Measurements from ENCODE around the gene TNKS1BP1. TPM values are rescaled to one million over a fixed set of nuclear protein-coding genes. Genes with fewer than 3 reads are reported as not detected.

Gene TNKS1BP1
- total and polyA plus RNA-seq, 7 donors, result 63.9 to 288 (median 80.1) TPM

DNA sequence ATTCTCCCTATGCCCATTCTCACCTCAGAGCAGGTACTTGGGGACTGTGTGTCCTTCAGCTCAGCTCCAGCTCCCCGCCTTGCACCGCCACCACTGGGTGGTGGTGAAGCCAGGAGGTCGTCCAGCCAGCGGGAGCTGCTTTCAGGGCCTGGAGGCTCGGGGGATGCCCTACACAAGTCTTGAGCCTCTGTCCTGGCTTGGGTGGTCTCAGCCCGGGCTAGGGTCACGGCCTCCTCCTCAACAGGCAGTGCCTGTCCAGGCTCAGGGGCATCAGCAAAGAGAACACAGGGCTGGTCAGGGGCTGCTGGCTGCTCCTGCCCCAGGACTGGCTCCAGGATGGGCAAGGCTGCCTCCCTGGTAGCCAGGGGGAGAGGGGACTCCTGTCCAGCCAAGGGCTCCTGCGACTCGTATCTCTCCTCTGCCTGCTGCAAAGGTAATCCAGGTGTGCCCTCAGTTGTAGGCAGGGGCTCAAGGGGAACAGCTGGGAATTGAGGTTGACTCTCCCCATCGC, 12.2 kb downstream of the TNKS1BP1 start:
- intact Hi-C loops (cut with DNase I), result no loop called here
- Histone ChIP-seq H3K4me3 (peak overlapping the region; percentile 68), H3K27me3 (ENCODE audit: insufficient read depth in 3 of 3, low read length in 2 of 3) (no peaks in the 10 kb centered on the region), H3K4me1 (peaks cover 59% of the 10 kb centered on the region), H3K9me3 (no peaks in the 10 kb centered on the region), H3K36me3 (ENCODE audit: insufficient read depth in 1 of 2, low read depth in 1 of 2) (peaks cover 0 to 67% of the 10 kb centered on the region in 2 donors), H3K27ac (peak overlapping the region; percentile 92)
- 75 to 86% (median 83%) methylated on average over 10 of the region's 10 CpGs for WGBS, 3 donors
- ATAC-seq, result no peak
- peak in 1 of 2 donors; percentile 60 for DNase-seq
- TF ChIP-seq, protein P1, sequence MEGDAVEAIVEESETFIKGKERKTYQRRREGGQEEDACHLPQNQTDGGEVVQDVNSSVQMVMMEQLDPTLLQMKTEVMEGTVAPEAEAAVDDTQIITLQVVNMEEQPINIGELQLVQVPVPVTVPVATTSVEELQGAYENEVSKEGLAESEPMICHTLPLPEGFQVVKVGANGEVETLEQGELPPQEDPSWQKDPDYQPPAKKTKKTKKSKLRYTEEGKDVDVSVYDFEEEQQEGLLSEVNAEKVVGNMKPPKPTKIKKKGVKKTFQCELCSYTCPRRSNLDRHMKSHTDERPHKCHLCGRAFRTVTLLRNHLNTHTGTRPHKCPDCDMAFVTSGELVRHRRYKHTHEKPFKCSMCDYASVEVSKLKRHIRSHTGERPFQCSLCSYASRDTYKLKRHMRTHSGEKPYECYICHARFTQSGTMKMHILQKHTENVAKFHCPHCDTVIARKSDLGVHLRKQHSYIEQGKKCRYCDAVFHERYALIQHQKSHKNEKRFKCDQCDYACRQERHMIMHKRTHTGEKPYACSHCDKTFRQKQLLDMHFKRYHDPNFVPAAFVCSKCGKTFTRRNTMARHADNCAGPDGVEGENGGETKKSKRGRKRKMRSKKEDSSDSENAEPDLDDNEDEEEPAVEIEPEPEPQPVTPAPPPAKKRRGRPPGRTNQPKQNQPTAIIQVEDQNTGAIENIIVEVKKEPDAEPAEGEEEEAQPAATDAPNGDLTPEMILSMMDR (IDR thresholded peaks at IDR 0.05), result no peak

DNA sequence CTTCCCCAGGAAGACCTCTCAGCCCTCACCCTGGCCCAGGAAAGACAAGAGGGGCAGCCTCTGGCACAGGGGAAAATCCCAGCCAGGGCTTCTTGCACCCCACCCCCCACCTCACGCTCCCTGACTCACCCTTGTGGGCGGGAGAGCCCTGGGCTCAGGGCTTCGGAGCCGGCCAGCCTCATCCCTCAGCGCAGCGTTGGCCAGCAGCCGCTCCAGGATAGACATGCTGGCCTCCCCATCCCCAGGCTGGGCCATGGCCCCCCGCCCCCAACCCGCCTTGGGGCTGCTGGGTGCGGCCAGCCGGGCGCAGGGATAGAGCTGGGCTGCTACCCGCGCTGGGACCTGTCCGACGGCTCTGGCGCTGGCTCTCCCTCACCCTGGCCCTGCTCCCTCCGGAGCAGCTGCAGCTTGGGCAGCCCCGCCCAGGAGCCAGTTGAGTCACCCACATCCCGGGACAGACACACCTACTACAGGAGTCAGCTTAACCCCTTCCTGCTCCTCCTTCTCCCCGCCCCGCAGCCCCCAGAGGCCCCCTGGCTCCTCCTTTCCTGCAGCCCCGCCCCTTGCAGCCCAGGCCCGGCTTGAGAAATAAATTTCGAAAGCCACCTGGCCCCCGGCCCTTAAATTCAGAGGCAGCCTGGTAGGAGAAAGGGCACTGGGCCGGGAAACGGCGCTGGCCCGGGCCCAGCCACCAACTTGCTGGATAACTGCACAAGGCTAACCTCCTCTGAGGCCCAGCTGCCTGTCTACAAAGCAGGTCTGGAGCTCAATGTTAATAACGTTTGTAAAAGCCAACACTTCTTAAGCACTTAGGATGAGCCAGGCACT, 13.4 kb downstream of the TNKS1BP1 start:
- WGBS, 3 donors, result 0 to 1% (median 1%) methylated on average over 29 to 31 of the region's 31 CpGs
- peaks cover 0 to 55% of the 10 kb centered on the region in 2 donors for H3K36me3 ChIP-seq (ENCODE audit: insufficient read depth in 1 of 2, low read depth in 1 of 2)
- DNase-seq (peak; percentile 97 to 99), ATAC-seq (peak; percentile 89 to 95 (median 90))
- no peaks in the 10 kb centered on the region for H3K27me3 ChIP-seq (ENCODE audit: insufficient read depth in 3 of 3, low read length in 2 of 3)
- intact Hi-C loops (cut with DNase I), result no loop called here
- no peaks in the 10 kb centered on the region for H3K9me3 ChIP-seq
- TF ChIP-seq, protein P1 (IDR thresholded peaks at IDR 0.05), result no peak
- peak overlapping the region; percentile 92 for H3K27ac ChIP-seq
- peak overlapping the region; percentile 68 for H3K4me3 ChIP-seq
- peaks cover 61% of the 10 kb centered on the region for H3K4me1 ChIP-seq

DNA sequence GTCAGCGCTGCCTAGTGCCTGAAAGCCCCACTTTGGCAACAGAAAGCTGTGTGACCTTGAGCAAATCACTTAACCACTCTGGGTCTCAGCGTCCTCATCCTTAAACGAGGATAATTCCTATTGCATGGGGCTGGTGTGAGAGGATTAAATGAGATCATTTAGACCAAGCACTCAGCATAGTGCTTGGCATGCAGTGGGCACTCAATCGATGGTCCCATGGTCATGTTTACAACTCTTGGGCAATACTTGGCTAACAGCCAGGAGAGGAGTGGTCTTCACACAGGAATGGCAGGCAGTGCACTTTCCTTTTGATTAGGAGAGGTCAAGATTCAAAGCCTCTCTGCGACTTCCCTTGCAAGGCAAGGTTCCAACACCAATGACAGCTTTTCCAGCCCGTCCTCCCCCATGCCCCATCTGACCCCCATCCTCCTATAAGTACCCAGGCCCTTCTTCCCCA, 14.1 kb downstream of the TNKS1BP1 start:
- intact Hi-C loops (cut with DNase I), result no loop called here
- H3K4me1 ChIP-seq, result peaks cover 63% of the 10 kb centered on the region
- ATAC-seq (peak in 3 of 4 donors; percentile 5 to 13 (median 9)), DNase-seq (no peak)
- H3K36me3 ChIP-seq (ENCODE audit: insufficient read depth in 1 of 2, low read depth in 1 of 2), result peaks cover 0 to 53% of the 10 kb centered on the region in 2 donors
- H3K27me3 ChIP-seq (ENCODE audit: insufficient read depth in 3 of 3, low read length in 2 of 3), result no peaks in the 10 kb centered on the region
- no peaks in the 10 kb centered on the region for H3K9me3 ChIP-seq
- WGBS, 3 donors, result 18 to 25% (median 19%) methylated on average over 6 of the region's 6 CpGs
- peak overlapping the region; percentile 92 for H3K27ac ChIP-seq
- H3K4me3 ChIP-seq, result peak overlapping the region; percentile 68
- TF ChIP-seq, protein P1 (IDR thresholded peaks at IDR 0.05), result no peak

DNA sequence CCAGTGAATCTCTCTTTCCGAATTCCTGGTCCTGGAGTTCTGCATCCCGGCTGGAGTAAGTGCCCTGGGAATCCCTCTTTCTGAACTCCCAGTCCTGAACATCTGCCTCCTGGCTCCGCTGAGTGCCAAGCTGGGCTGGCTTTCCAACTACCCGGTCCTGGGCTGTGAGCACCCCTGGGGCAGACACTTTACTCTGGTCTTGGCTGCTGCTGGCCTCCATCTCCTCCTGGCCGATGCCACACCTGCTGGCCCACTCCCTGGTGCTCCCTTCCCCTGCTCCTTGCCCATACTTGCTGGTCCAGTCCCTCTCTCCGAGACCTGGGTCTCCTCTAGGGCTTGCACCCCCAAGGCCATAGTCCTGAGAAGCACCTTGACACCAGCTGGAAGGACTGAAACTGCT, 14.7 kb downstream of the TNKS1BP1 start:
- WGBS, 3 donors, result 37 to 54% (median 40%) methylated on average over 6 of the region's 6 CpGs
- peak in 1 of 2 donors; percentile 64 for DNase-seq

More for the DNA sequence above, 14.7 kb downstream of the TNKS1BP1 start:
- intact Hi-C loops (cut with DNase I), result no loop called here
- Histone ChIP-seq H3K27ac (peak overlapping the region; percentile 92), H3K4me3 (peak overlapping the region; percentile 68), H3K36me3 (ENCODE audit: insufficient read depth in 1 of 2, low read depth in 1 of 2) (peaks cover 0 to 51% of the 10 kb centered on the region in 2 donors), H3K9me3 (no peaks in the 10 kb centered on the region), H3K4me1 (peaks cover 65% of the 10 kb centered on the region), H3K27me3 (ENCODE audit: insufficient read depth in 3 of 3, low read length in 2 of 3) (no peaks in the 10 kb centered on the region)
- ATAC-seq, result no peak
- TF ChIP-seq, protein P1 (IDR thresholded peaks at IDR 0.05), result no peak
